Measurements from ENCODE around the gene PHF12. TPM values are rescaled to one million over a fixed set of nuclear protein-coding genes. Genes with fewer than 3 reads are reported as not detected.

PHF12 gene
- total and polyA plus RNA-seq, 2 of the 8 experiments (the other 6 are each of a cell fraction or from before 2014, with no cell fraction given) = 38.8 to 65.7 TPM

DNA sequence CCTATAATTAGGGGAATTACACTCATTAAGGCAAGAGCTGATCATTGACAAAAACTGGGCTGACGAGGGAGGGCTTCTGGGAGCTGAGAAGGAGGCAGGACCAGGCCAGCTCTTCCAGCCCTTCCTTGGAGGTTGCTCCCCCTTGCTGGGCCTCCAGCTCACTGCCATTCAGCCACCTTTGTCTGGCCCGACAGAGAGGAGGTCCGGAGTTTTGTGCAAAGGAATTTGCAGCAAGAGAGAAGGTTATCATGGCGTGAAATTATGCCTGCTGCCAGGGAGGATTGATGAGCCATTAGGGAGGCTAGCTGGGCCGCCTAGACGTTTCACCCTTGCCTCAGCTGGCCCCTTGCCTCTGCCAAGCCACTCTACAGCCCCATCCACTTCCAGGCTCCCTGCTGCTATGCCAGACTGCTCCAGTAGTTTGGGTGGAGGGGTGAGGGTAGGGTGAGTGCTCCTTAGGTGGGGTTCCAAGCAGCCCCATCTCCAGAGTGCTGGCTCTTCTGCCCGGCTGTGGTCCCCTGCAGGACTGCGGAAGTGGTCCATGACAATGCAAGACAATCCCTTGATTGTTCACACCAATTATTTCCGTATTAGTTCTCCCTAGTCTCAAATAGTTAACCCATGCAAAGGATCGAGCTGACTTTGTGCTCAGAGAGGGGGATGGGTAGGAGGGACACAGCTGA lies 17.1 kb upstream of the PHF12 start (continued):
- no peak for TF ChIP-seq MAX (IDR thresholded peaks at IDR 0.05)
- no peak for TF ChIP-seq BCL11A (IDR thresholded peaks at IDR 0.05; ENCODE audit: low read depth in 2 of 2, low read length in 2 of 2)
- TF ChIP-seq CBX8 (IDR thresholded peaks at IDR 0.05; ENCODE audit: borderline replicate concordance, low read depth, low read length) = no peak
- no peak for TF ChIP-seq SIX5 (IDR thresholded peaks at IDR 0.05; ENCODE audit: low read depth, low read length)
- TF ChIP-seq SUZ12 (IDR thresholded peaks at IDR 0.05; ENCODE audit: low read length) = no peak
- no peak for TF ChIP-seq YY1 (IDR thresholded peaks at IDR 0.05; ENCODE audit: low read depth, low read length)
- TF ChIP-seq SIRT6 (IDR thresholded peaks at IDR 0.05; ENCODE audit: low read length) = no peak
- TF ChIP-seq HDAC6 (IDR thresholded peaks at IDR 0.05; ENCODE audit: low read depth, low read length) = no peak
- peak; percentile 82 for TF ChIP-seq NANOG (IDR thresholded peaks at IDR 0.05; ENCODE audit: insufficient read depth, low read depth, low read length, poor library complexity, severe bottlenecking)
- no peak for TF ChIP-seq CHD2 (IDR thresholded peaks at IDR 0.05; ENCODE audit: low read length)
- TF ChIP-seq GTF2F1 (IDR thresholded peaks at IDR 0.05; ENCODE audit: borderline replicate concordance, low read depth, low read length) = no peak
- no peak for TF ChIP-seq POLR2A (IDR thresholded peaks at IDR 0.05; ENCODE audit: control extremely low read depth in 1 of 2, low read depth in 2 of 2, low read length in 2 of 2)
- no peak for TF ChIP-seq KDM5A (IDR thresholded peaks at IDR 0.05; ENCODE audit: low read length)
- no peak for TF ChIP-seq MAFK (IDR thresholded peaks at IDR 0.05; ENCODE audit: low read depth, low read length)
- no peak for TF ChIP-seq SP2 (IDR thresholded peaks at IDR 0.05; ENCODE audit: low read length)
- no peak for TF ChIP-seq TEAD4 (IDR thresholded peaks at IDR 0.05; ENCODE audit: low read depth, low read length)
- TF ChIP-seq EGR1 (IDR thresholded peaks at IDR 0.05; ENCODE audit: borderline replicate concordance, low read depth, low read length) = no peak
- TF ChIP-seq, protein P1, sequence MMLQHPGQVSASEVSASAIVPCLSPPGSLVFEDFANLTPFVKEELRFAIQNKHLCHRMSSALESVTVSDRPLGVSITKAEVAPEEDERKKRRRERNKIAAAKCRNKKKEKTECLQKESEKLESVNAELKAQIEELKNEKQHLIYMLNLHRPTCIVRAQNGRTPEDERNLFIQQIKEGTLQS (IDR thresholded peaks at IDR 0.05; ENCODE audit: insufficient read depth, low read depth, low read length) = no peak
- no peak for TF ChIP-seq RNF2 (IDR thresholded peaks at IDR 0.05; ENCODE audit: borderline replicate concordance, low read depth, low read length, missing control alignments, poor library complexity, severe bottlenecking)
- TF ChIP-seq ZNF274 (IDR thresholded peaks at IDR 0.05; ENCODE audit: borderline replicate concordance, extremely low read depth, low read length) = no peak
- TF ChIP-seq KDM4A (IDR thresholded peaks at IDR 0.05; ENCODE audit: low read depth, low read length, severe bottlenecking) = no peak
- TF ChIP-seq GABPA (IDR thresholded peaks at IDR 0.05; ENCODE audit: borderline replicate concordance, insufficient read depth, low read length) = no peak
- TF ChIP-seq BACH1 (IDR thresholded peaks at IDR 0.05; ENCODE audit: low read length) = no peak
- no peak for TF ChIP-seq PHF8 (conservative IDR thresholded peaks at IDR 0.05; ENCODE audit: low read depth, low read length)
- TF ChIP-seq EZH2 (IDR thresholded peaks at IDR 0.05; ENCODE audit: low read depth, low read length, severe bottlenecking) = no peak
